Measurements from ENCODE around the gene SH2D1B.

- TF ChIP-seq CTCF (IDR thresholded peaks at IDR 0.05) (no peak), POLR2A (IDR thresholded peaks at IDR 0.05) (no peak)
Measured at GRCh38 chr1:162370721-162371120, 41.2 kb downstream of the SH2D1B start.

All from body of pancreas (tissue), 4 donors.